Measurements from ENCODE around the gene SLC2A6.
A peak's percentile ranks its signal among the peaks of the same experiment; 100 is the strongest.

SLC2A6 gene

DNA sequence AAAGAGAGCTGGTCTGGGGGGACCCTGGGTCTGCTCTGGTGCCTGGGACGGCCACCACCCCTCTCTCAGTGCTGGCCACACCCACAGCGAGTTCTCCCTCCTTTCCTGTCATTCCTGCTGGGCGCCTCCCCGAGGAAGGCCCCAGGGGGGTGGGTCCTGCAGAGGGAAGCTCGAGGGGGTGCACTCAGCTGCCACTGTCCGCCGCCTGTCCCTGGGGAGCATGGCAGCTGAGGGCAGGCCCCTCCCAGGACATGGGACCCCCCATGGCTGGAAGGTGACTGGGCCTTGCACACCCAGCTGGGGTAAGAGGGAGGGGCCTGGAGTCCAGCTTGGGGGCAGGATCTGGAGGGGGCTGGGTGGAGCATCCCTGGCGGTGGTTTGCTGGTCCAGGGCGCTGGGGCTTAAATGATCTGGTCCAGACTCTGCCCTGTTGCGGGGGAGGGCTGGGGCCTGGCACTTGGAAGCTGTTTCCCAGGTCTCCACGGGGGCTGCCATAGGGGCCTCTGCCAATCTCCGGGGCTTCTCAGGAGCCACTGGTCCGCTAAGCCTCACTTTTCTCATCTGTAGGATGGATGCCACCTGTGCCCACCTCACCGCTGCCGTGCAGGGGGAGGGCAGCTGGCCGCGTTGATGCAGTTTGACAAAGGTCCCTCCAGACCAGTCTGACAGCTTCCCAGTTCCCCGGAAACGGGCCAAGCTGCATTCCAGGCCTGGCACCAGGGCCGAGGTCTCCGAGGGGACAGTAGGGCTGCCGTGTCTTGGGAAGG is 6.0 kb upstream of the SLC2A6 start:
- Mint-ChIP-seq H3K27me3 (peaks cover 8 to 10% of the 10 kb centered on the region in 2 donors), H3K36me3 (peaks cover 0 to 2% of the 10 kb centered on the region in 2 donors), H3K27ac (no peak overlapping the region), H3K9me3 (no peaks in the 10 kb centered on the region), H3K4me3 (no peak overlapping the region), H3K4me1 (peaks cover 7 to 10% of the 10 kb centered on the region in 2 donors)
- ATAC-seq (replicated peaks): no peak
- DNase-seq: no peak

DNA sequence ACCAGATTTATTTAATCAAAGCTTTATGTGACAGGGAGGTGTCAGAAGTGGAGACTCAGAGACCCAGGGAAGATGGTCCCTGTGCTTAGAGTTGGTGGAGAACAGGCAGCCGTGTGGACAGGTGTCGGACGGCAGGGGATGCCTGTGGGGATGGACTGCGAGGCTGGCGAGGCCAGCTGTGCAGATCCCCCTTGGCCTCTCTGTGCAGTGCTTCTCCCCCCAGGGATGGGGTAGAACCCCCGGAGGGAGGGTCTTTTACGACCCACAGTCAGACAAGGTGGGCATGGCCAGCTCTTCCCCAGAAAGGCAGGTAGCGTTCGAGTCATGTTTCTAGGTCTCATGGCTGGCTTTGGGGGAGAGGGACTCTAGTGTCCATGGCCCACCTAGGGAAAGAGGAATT is 4.7 kb upstream of the SLC2A6 start:
- ATAC-seq (replicated peaks) (no peak), DNase-seq (no peak)
- H3K27me3 Mint-ChIP-seq: peaks cover 3 to 5% of the 10 kb centered on the region in 2 donors
- no peak overlapping the region for H3K4me3 Mint-ChIP-seq
- H3K27ac Mint-ChIP-seq: peak overlapping the region; percentile 57
- peaks cover 13 to 15% of the 10 kb centered on the region in 2 donors for H3K4me1 Mint-ChIP-seq
- H3K9me3 Mint-ChIP-seq: no peaks in the 10 kb centered on the region
- peaks cover 0 to 3% of the 10 kb centered on the region in 2 donors for H3K36me3 Mint-ChIP-seq

DNA sequence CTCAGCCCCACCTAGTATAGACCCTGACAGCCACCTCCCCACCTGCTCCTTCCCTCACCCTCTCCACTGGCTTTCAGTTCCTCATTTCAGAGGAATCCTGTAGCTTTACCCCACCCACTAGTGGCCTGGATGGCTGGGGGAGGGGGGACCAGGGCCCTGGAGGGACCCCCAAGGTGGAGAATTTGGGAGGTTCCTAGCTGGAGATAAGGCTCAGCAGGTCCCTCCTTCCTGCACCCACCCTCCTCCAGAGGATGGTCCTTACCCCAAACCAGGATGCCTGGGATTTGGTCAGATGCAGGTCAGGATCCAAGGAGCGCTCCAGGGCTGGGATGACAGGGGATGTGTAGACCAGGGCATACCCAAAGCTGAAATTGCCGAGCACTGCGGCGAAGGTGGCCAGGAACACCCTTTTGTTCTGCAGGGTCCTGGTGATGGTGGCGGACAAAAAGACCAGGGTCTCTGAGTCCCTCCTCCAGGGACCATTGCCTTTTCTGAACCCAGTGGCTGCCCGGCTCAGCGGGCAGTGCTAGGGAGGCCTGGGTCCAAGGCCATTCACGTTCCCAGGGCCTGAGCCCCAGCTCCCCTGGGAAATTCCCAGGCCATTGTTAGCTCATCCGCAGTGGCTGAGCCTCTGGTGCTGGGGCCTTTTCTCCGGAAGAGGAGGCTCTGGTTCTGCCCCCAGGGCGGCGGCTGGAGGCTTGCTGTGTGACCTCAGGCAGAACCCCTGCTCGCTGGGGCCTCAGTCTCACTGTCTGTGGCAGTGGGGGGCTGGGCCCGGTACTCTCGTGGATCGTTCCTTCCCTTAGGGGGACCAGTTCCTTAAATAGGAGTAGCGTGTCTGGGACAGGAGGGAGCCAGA is 678 bp downstream of the SLC2A6 start:
- H3K4me3 Mint-ChIP-seq: peak overlapping the region; percentile 90 to 97
- peak overlapping the region; percentile 95 for H3K27ac Mint-ChIP-seq
- ATAC-seq (replicated peaks) (peak; percentile 48 to 54), DNase-seq (peak; percentile 35)
- peaks cover 3 to 19% of the 10 kb centered on the region in 2 donors for H3K36me3 Mint-ChIP-seq
- peaks cover 19 to 47% of the 10 kb centered on the region in 2 donors for H3K4me1 Mint-ChIP-seq
- H3K27me3 Mint-ChIP-seq: peaks cover 3 to 4% of the 10 kb centered on the region in 2 donors
- no peaks in the 10 kb centered on the region for H3K9me3 Mint-ChIP-seq

DNA sequence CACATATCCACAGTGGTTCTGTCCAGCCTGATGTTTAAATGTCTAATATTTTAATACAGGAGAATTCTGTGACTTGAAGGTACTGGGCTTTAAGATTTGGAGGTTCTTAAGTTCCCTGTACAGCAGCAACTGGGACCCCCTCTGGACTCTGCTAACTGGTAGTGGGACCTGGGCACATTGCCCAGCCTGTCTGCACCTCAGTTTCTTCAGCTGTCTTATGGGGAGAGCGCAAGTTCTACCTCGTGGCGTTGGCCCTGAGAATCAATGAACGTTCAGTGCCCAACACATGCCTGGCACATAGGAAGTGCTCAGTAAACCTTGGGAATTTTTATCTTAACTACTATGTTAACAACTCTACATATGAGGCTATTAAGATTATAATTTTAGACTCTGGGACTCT is 1.4 kb downstream of the SLC2A6 start:
- Mint-ChIP-seq H3K27ac (no peak overlapping the region), H3K9me3 (no peaks in the 10 kb centered on the region), H3K4me3 (peak overlapping the region; percentile 90 to 97), H3K36me3 (peaks cover 8 to 24% of the 10 kb centered on the region in 2 donors), H3K27me3 (peaks cover 0 to 3% of the 10 kb centered on the region in 2 donors), H3K4me1 (peaks cover 19 to 47% of the 10 kb centered on the region in 2 donors)
- no peak for ATAC-seq (replicated peaks)
- no peak for DNase-seq

DNA sequence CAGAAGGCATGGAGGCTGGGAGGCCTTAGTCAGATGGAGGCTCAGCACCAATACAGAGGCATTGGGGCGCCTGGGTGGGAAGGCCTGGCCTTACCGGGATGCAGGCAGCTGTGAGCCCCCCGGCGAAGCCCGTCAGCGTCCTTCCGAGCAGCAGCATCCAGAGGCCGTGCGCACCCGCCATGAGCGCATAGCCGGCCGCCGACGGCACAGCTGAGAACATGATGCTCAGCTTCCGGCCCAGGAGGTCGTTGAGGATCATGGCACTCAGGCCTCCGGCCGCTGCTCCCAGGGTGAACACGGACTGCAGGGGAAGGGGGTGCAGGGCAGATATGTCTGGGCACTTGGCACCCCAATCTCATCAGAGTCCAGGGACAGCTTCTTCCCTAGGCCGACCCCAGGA is 2.0 kb downstream of the SLC2A6 start:
- ATAC-seq (replicated peaks) (no peak), DNase-seq (no peak)
- H3K9me3 Mint-ChIP-seq: no peaks in the 10 kb centered on the region
- H3K4me1 Mint-ChIP-seq: peaks cover 17 to 47% of the 10 kb centered on the region in 2 donors
- no peak overlapping the region for H3K4me3 Mint-ChIP-seq
- no peaks in the 10 kb centered on the region for H3K27me3 Mint-ChIP-seq
- H3K36me3 Mint-ChIP-seq: peaks cover 8 to 25% of the 10 kb centered on the region in 2 donors
- no peak overlapping the region for H3K27ac Mint-ChIP-seq

DNA sequence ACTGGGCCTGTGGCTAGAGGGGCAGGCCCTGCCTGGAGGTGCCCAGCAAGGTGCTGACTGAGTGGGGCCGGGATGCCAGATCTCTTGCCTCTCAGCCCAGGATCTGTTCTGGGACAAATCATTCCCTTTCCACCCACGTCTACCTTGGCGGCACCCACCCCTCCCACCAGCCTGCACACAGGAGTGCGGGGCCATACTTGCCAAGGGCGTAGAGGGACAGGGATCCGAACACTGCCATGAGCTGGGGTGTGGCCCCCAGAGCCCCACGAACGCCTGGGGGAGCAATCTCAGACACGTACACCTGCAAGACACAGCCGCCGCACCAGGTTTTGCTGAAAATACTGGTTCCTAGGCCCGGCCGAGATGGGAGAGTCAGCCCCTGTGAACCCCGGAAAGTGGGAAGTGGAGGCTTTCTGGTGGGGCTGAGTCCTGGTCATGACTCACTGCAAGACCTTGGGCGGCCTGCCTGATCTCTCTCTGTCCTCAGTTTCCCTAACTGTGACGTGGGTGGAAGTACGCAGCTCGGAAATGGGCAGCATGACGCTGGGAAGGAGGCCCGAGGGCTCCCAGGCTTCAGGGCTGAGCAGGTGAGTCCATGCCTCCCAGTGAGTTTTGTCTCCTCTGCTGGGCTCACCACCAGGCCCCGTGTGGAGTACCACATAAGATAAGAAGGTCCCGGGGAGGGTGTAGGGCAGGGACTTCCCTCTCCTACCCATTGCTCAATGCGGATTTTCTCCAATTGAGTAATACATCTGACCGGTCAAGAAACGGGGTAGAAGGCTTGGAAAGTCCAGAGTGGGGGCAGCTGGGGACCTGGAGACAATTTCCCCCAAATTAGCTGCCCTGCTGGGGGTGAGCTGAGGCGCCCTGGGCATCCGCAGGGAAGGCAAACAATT is 2.6 kb downstream of the SLC2A6 start:
- Mint-ChIP-seq H3K4me1 (peaks cover 17 to 47% of the 10 kb centered on the region in 2 donors), H3K36me3 (peaks cover 11 to 31% of the 10 kb centered on the region in 2 donors), H3K27ac (peak overlapping the region; percentile 43), H3K27me3 (no peaks in the 10 kb centered on the region), H3K4me3 (peak overlapping the region; percentile 20 to 34), H3K9me3 (no peaks in the 10 kb centered on the region)
- ATAC-seq (replicated peaks): no peak
- DNase-seq: no peak

DNA sequence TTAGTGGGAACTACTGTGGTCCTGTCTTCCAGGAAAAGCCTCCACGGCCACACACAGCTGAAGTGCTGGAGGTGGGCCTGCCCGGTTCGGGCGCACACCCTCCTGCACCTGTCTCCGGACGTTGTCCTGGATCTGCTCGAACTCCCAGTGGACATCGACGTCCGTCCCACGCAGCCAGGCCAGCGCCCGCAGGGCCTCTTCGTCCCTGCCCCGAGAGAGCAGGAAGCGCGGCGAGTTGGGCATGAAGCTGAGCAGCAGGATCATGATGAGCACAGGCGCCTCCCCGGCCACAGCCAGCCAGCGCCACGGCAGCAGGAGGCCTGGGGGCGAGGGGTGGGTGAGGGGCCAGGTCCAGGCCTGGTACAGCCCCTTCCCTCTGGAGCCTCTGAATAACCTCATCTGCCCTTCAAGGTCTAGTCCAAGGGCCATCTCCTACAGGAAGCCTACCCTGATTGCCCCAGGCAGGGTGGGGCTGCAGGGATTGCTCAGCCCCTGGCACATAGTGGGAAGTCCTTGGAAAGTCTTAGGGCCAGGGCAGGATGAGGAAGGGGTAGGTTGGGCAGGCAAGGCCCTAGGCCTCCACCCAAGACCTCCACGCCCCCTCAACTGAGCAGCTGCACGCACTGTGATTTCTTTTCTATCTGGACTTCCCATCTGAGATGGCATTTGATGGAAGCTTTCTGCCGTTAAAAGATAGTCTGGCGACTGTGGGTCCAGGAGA is 3.4 kb downstream of the SLC2A6 start:
- peaks cover 11 to 34% of the 10 kb centered on the region in 2 donors for H3K36me3 Mint-ChIP-seq
- H3K27me3 Mint-ChIP-seq: no peaks in the 10 kb centered on the region
- no peak for ATAC-seq (replicated peaks)
- no peaks in the 10 kb centered on the region for H3K9me3 Mint-ChIP-seq
- peak overlapping the region; percentile 62 for H3K27ac Mint-ChIP-seq
- peaks cover 19 to 51% of the 10 kb centered on the region in 2 donors for H3K4me1 Mint-ChIP-seq
- no peak overlapping the region for H3K4me3 Mint-ChIP-seq
- no peak for DNase-seq

DNA sequence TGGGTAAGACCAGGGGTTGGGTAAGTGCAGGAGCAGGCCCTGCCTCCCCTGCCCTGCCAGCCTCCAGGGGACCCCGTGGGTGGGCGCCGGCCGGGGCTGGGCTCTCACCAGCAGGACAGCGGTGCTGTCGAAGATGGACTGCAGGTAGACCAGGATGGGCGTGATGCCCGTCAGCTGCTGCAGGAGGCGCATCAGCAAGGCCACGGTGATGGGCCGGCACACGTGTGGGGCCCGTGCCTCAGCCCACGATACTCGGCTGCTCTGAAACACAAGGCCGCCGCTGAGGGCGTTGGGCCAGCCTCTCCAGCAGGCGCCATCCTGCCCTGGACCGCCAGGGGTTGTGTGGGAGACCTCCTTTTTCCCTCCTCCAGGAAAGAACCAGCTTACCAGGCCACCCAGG is 4.0 kb downstream of the SLC2A6 start:
- Mint-ChIP-seq H3K4me1 (peaks cover 18 to 56% of the 10 kb centered on the region in 2 donors), H3K9me3 (no peaks in the 10 kb centered on the region), H3K4me3 (no peak overlapping the region), H3K27ac (no peak overlapping the region), H3K36me3 (peaks cover 11 to 35% of the 10 kb centered on the region in 2 donors), H3K27me3 (no peaks in the 10 kb centered on the region)
- DNase-seq (no peak), ATAC-seq (replicated peaks) (no peak)

DNA sequence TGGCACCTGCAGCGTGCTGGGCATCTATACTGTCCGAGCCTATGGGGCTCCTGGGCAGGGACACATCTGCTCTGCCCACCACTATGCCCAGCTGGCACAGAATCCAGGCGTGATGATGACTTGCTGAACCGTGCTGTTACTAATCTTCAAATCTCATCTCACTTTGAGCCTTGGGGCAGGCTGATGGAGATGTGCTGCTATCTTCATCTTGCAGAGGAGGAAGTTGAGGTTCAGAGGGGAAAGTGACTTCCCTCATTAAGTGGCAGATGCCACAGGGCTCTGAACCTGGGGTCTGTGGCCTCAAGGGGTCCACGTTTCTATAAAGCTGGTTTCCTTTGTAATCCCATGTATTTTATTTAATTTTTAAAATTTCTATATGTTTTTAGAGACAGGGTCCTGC is 4.7 kb downstream of the SLC2A6 start:
- Mint-ChIP-seq H3K4me3 (no peak overlapping the region), H3K27ac (no peak overlapping the region), H3K4me1 (peaks cover 17 to 52% of the 10 kb centered on the region in 2 donors), H3K27me3 (no peaks in the 10 kb centered on the region), H3K9me3 (no peaks in the 10 kb centered on the region), H3K36me3 (peaks cover 11 to 35% of the 10 kb centered on the region in 2 donors)
- DNase-seq (no peak), ATAC-seq (replicated peaks) (no peak)

DNA sequence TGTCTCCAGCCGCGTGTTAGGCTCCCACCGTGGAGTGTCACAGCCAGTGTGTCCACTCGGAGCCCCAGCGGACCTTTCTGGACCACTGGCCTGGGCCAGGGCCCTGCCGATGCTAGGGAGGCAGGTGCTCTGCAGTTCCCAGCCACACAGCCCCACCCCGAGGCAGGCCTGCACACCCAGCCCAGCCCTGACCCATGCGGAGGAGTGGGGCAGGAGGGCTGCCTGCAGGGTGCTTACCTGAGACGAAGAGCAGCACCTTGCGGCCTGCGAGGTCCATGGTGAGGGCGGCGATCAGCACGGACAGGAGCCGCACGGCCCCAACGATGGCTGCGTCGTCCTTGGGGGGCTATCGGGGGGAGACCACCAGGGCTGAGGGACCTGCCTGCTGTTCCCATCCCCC is 5.2 kb downstream of the SLC2A6 start:
- Mint-ChIP-seq H3K4me1 (peaks cover 17 to 50% of the 10 kb centered on the region in 2 donors), H3K27ac (no peak overlapping the region), H3K9me3 (no peaks in the 10 kb centered on the region), H3K27me3 (no peaks in the 10 kb centered on the region), H3K36me3 (peaks cover 11 to 35% of the 10 kb centered on the region in 2 donors), H3K4me3 (no peak overlapping the region)
- DNase-seq: no peak
- no peak for ATAC-seq (replicated peaks)

DNA sequence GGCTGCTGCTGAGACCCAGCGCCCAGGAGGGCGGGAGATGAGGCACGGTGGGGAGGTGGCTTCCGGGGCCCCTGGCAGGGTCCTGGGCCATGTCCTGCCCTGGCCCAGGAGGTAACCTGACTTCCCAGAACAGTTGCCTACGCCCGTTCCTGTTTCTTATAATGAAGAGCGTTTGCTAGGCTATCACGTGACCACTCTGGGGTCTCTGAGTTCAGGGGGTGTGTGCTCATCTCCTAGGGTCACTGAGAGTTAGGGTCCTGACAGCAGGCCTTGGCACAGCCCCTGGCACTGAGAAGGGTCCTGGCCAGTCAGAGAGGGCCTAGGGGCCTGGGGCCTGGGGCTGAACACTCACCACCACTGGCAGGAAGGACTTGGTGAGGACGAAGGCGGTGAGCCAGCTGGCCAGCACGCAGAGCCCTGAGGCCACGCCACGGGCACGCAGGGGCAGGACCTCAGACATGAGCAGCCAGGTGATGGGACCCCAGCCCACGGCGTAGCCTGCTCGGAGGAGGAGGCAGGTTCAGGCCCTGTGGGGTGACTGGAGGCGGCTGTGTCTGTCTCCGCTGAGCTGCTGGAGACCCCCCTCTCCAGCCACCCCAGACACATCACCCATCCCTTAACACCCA is 6.0 kb downstream of the SLC2A6 start:
- H3K27ac Mint-ChIP-seq: no peak overlapping the region
- H3K9me3 Mint-ChIP-seq: no peaks in the 10 kb centered on the region
- ATAC-seq (replicated peaks) (no peak), DNase-seq (no peak)
- peaks cover 9 to 33% of the 10 kb centered on the region in 2 donors for H3K36me3 Mint-ChIP-seq
- no peaks in the 10 kb centered on the region for H3K27me3 Mint-ChIP-seq
- peak overlapping the region in 1 of 2 donors; percentile 57 for H3K4me3 Mint-ChIP-seq
- peaks cover 16 to 47% of the 10 kb centered on the region in 2 donors for H3K4me1 Mint-ChIP-seq

DNA sequence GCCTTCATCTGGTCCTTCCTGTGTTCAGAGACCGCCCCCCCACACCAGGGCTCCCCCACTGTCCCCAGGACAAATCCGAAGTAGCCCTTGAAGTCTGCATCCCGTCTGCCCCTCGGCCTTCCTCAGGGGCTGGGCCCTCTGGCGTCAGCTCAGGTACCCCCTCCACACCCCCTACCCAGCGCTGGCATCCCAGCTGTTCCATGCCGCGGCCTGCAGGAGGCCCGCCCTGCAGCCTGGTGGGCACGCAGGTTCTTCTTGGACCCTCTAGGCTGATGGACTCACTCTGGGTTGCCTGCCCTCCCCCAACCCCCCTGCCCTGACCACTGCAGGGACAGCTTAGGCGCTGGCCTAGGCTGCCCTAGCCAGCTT is 6.6 kb downstream of the SLC2A6 start:
- ATAC-seq (replicated peaks) (no peak), DNase-seq (no peak)
- Mint-ChIP-seq H3K27me3 (no peaks in the 10 kb centered on the region), H3K4me1 (peaks cover 13 to 41% of the 10 kb centered on the region in 2 donors), H3K36me3 (peaks cover 8 to 30% of the 10 kb centered on the region in 2 donors), H3K27ac (no peak overlapping the region), H3K9me3 (no peaks in the 10 kb centered on the region), H3K4me3 (no peak overlapping the region)

All from stimulated activated naive B cell treated with anti-CD40 and anti-IgM and Interleukin-4, amounts not matched to agents 10 μg/mL and 1 μg/mL and 100 μg/mL, for 72 hours (primary cell).